NCI-H2029 (cell line): Measurements from ENCODE around the gene MED1.

ENCODE experiments used
- DNase-seq: peaks from one replicate; lab custom pipeline; 2025; lab: John Stamatoyannopoulos, UW

The MED1 gene

GRCh38 chr17:39360537-39360936 is 90.5 kb downstream of the MED1 start:
- DNase-seq, result no peak

- no peak for DNase-seq
Measured at GRCh38 chr17:39359994-39360393, 91.1 kb downstream of the MED1 start.

GRCh38 chr17:39357986-39358385 is 93.1 kb downstream of the MED1 start:
- no peak for DNase-seq

- no peak for DNase-seq
Measured at GRCh38 chr17:39357488-39357887, 93.6 kb downstream of the MED1 start.
